HG03025 (cell line): ENCODE data around the gene TMEM100.

Source experiments
- ATAC-seq: cut with Tn5 transposase; IDR thresholded peaks from one replicate; pipeline ENCODE4 v1.9.1; 2021; ENCODE audit warnings: mild to moderate bottlenecking, moderate library complexity; ENCODE audit not compliant: unreplicated experiment, low FRiP score

The TMEM100 gene

GRCh38 chr17:55720919-55721836 is 1.5 kb downstream of the TMEM100 start:
- no peak for ATAC-seq

- no peak for ATAC-seq
Observed at GRCh38 chr17:55717898-55718735, 4.5 kb downstream of the TMEM100 start.

- ATAC-seq = no peak
Observed at GRCh38 chr17:55717432-55717831, 5.2 kb downstream of the TMEM100 start.

GRCh38 chr17:55710829-55711496 is 11.7 kb downstream of the TMEM100 start:
- no peak for ATAC-seq

GRCh38 chr17:55710410-55710809 is 12.3 kb downstream of the TMEM100 start:
- ATAC-seq = no peak

GRCh38 chr17:55709984-55710383 is 12.7 kb downstream of the TMEM100 start:
- no peak for ATAC-seq

GRCh38 chr17:55709440-55709839 is 13.2 kb downstream of the TMEM100 start:
- ATAC-seq = no peak

GRCh38 chr17:55708175-55708974 is 14.3 kb downstream of the TMEM100 start:
- no peak for ATAC-seq

GRCh38 chr17:55706808-55707773 is 15.6 kb downstream of the TMEM100 start:
- ATAC-seq = no peak

- no peak for ATAC-seq
Observed at GRCh38 chr17:55705847-55706246, 16.8 kb downstream of the TMEM100 start.

GRCh38 chr17:55704401-55704800 is 18.3 kb downstream of the TMEM100 start:
- ATAC-seq = no peak

GRCh38 chr17:55702150-55702549 is 20.5 kb downstream of the TMEM100 start:
- no peak for ATAC-seq

GRCh38 chr17:55699181-55699860 is 23.3 kb downstream of the TMEM100 start:
- ATAC-seq = no peak

GRCh38 chr17:55694286-55694910 is 28.3 kb downstream of the TMEM100 start:
- ATAC-seq = no peak

- ATAC-seq = no peak
Observed at GRCh38 chr17:55693254-55694216, 29.1 kb downstream of the TMEM100 start.

- ATAC-seq = no peak
Observed at GRCh38 chr17:55692276-55692675, 30.4 kb downstream of the TMEM100 start.

GRCh38 chr17:55691666-55692065 is 31.0 kb downstream of the TMEM100 start:
- no peak for ATAC-seq
